ENCODE results near the gene SH2B3. TPM values are rescaled to one million over a fixed set of nuclear protein-coding genes. Genes with fewer than 3 reads are reported as not detected.

The SH2B3 gene
- total RNA-seq, 1 donor from 2014 or later: 32.3 TPM

DNA sequence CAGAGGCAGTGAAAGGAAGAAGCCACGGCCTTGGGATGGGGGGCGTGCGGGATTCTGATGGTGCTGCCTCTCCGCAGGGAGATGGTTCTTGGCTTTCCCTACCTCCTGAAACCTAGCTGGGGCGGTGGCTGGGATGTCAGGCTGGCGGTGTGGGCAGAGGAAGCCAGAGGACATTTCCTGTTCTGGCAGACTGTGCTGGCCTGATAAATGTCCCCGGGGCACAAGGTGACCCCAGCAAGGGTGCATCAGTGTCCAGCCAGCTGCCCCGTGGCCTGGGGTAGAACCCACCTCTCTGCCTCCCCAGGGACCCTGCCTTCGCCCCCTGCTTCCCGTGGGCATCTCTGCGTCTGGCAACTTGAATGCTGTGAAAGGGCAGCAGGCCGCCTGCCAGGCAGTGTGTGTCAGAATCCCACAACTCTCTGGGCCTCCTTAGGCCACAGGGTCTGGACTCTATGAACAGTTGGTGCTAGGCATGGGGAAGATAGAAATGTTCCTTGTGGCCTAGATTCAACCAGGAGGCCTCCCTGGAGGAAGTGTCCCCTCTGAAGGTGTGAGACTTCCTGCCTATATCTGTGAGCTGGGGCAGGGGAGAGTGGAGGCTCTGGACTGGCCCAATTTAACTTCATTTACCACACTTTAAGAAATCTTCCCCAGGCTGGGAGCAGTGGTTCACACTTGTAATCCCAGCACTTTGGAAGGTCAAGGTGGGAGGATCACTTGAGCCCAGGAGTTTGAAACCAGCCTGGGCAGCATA is 4.9 kb downstream of the SH2B3 start:
- DNase-seq (ENCODE audit: low read depth): no peak
- Histone ChIP-seq H3K4me3 (ENCODE audit: low read depth, low read length) (no peak overlapping the region), H3K36me3 (ENCODE audit: control insufficient read depth, insufficient read depth, low read length) (no peaks in the 10 kb centered on the region), H3K27me3 (ENCODE audit: control insufficient read depth, insufficient read depth, low read length) (no peaks in the 10 kb centered on the region)
- TF ChIP-seq, protein P1, sequence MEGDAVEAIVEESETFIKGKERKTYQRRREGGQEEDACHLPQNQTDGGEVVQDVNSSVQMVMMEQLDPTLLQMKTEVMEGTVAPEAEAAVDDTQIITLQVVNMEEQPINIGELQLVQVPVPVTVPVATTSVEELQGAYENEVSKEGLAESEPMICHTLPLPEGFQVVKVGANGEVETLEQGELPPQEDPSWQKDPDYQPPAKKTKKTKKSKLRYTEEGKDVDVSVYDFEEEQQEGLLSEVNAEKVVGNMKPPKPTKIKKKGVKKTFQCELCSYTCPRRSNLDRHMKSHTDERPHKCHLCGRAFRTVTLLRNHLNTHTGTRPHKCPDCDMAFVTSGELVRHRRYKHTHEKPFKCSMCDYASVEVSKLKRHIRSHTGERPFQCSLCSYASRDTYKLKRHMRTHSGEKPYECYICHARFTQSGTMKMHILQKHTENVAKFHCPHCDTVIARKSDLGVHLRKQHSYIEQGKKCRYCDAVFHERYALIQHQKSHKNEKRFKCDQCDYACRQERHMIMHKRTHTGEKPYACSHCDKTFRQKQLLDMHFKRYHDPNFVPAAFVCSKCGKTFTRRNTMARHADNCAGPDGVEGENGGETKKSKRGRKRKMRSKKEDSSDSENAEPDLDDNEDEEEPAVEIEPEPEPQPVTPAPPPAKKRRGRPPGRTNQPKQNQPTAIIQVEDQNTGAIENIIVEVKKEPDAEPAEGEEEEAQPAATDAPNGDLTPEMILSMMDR (IDR thresholded peaks at IDR 0.05; ENCODE audit: insufficient read depth, low read length, poor library complexity, severe bottlenecking): no peak

DNA sequence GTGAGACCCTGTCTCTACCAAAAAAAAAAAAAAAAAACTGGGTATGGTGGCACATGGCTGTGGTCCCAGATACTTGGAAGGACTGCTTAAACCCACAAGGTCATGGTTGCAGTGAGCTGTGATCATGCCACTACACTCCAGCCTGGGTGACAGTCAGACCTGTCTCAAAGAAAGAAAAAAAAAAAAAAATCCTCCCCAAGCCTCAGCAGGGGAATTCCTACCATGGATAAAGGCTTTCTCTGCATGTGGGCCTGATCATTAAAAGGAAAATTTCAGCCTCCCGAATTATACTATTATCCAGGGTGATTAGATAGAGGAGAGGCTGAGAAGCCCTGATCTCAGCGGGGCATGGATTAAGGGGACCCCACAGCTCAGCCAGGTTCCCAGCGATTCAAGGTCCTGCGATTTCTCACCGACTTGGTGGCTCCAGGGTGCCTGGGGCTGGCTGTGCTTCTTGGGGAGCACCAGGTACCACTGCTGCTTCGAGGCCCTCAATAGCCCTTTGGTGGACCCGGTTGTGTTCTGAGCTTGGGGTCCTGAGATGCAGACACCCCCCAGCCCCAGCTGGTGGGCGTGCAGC is 5.6 kb downstream of the SH2B3 start:
- no peaks in the 10 kb centered on the region for H3K27me3 ChIP-seq (ENCODE audit: control insufficient read depth, insufficient read depth, low read length)
- H3K4me3 ChIP-seq (ENCODE audit: low read depth, low read length): no peak overlapping the region
- TF ChIP-seq, protein P1 (IDR thresholded peaks at IDR 0.05; ENCODE audit: insufficient read depth, low read length, poor library complexity, severe bottlenecking): no peak
- DNase-seq (ENCODE audit: low read depth): no peak
- H3K36me3 ChIP-seq (ENCODE audit: control insufficient read depth, insufficient read depth, low read length): no peaks in the 10 kb centered on the region

DNA sequence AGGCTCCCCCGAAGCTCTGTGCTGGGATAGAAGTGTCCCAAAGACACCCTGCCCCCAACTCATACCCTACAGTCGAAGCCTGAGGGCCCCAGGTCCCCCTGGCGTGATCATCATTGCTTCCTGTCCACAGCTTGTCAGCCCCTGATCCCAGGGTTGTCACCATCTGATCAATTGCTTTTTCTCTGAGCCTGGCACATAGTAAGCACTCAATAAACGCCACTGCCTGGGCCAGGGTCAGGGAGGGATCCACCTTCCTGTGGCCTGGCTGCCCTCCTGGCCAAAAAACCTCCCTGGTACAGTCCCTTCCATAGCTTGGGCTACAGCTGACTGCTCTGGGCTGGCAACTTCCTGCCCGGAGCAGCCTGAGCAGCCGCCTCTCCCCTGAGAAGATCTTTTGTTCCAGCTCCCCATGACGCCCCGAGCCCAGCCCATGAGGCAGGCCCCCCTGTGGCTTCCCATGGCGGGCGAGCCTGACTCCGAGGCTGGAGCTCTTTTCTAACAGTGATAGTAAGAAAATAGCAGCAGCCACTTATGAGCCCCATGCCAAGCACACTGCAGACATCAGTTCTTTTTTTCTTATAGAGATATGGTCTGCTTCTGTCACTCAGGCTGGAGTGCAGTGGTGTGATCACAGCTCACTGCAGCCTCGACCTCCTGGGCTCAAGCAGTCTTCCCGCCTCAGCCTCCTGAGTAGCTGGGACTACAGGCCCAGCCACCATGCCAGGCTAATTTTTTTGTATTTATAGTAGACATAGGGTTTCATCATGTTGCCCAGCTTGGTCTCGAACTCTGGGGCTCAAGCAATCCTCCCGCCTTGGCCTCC is 6.5 kb downstream of the SH2B3 start:
- Histone ChIP-seq H3K27me3 (ENCODE audit: control insufficient read depth, insufficient read depth, low read length) (no peaks in the 10 kb centered on the region), H3K36me3 (ENCODE audit: control insufficient read depth, insufficient read depth, low read length) (no peaks in the 10 kb centered on the region), H3K4me3 (ENCODE audit: low read depth, low read length) (no peak overlapping the region)
- TF ChIP-seq, protein P1 (IDR thresholded peaks at IDR 0.05; ENCODE audit: insufficient read depth, low read length, poor library complexity, severe bottlenecking): no peak
- DNase-seq (ENCODE audit: low read depth): no peak

DNA sequence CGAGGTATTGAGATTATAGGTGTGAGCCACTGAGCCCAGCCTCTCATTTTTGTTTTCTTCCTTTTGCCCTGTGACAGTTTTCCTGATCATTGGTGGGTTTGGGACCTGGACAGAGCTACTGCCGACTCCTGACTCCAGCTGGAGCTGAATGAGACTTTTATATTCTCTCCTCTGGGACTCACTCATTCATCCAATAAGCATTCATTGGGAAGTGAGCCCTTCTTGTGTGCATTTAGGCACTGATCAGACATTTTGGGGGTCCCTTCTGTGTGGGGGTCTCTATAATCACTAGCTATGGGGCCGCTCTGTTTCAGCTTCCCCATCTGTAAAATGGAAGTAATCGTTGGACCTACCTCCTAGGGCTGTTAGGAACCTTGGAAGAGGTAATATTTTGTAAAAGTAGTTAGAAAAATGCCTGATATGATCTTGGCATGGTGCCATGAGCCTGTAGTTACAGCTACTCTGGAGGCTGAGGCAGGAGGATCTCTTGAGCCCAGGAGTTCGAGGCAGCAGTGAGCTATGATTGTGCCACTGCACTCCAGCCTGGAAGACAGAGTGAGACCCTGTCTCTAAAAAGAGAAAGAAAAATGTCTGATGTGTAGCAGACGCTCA is 7.2 kb downstream of the SH2B3 start:
- H3K4me3 ChIP-seq (ENCODE audit: low read depth, low read length): no peak overlapping the region
- no peak for DNase-seq (ENCODE audit: low read depth)
- H3K36me3 ChIP-seq (ENCODE audit: control insufficient read depth, insufficient read depth, low read length): no peaks in the 10 kb centered on the region
- no peaks in the 10 kb centered on the region for H3K27me3 ChIP-seq (ENCODE audit: control insufficient read depth, insufficient read depth, low read length)
- TF ChIP-seq, protein P1 (IDR thresholded peaks at IDR 0.05; ENCODE audit: insufficient read depth, low read length, poor library complexity, severe bottlenecking): no peak

DNA sequence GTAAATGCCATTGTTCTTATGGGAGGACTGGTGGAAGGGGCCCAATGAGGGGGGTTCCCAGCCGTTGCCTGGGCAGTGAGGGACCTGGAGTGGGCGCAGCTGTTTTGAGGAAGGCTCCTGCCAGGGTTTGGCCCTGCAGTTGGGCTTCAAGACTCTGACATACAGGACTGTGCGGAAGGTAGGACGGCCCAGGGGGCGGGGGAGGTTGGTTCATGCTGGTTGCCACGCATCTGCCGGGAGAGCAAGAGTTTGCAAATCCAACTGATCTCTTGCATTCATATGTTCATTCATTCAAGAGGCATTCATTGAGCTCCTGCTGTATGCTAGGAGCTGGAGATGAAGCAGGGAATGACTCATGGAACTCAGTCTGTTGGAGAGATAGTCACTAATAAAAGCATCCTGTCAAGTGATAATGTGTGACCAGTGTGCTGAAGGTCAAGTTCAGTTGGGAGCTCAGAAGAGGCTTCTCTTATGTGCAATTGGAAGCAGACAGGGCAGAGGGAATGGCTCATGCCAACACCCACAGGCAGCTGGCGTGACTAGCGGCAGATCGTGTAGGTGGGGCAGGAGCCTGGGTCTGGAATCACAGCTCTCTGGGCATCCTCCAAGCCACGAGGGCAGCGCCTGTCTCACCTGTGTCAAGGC is 7.8 kb downstream of the SH2B3 start:
- no peak overlapping the region for H3K4me3 ChIP-seq (ENCODE audit: low read depth, low read length)
- no peaks in the 10 kb centered on the region for H3K36me3 ChIP-seq (ENCODE audit: control insufficient read depth, insufficient read depth, low read length)
- DNase-seq (ENCODE audit: low read depth): no peak
- H3K27me3 ChIP-seq (ENCODE audit: control insufficient read depth, insufficient read depth, low read length): no peaks in the 10 kb centered on the region
- TF ChIP-seq, protein P1 (IDR thresholded peaks at IDR 0.05; ENCODE audit: insufficient read depth, low read length, poor library complexity, severe bottlenecking): no peak

Data from kidney epithelial cell (primary cell).